Superior temporal gyrus (tissue), 1 donor: ENCODE data around the gene TUBB1.
"Not testable (repeated sequence)": the region's sequence is repeated elsewhere in the genome, so short reads cannot be mapped to it uniquely, and the experiment has no call there.

Experiments used
- DNase-seq: peaks from one replicate; pipeline ENCODE4 v3.0.0-alpha.2; 2016; ENCODE audit errors: extremely low spot score

TUBB1 gene

GRCh38 chr20:59019217-59019616 lies at the start of gene TUBB1:
Gene TUBB1, plus strand, starts transcription at chr20:59019429. Its CDS starts 94 bp downstream, at chr20:59019523.
- no peak for DNase-seq

DNA sequence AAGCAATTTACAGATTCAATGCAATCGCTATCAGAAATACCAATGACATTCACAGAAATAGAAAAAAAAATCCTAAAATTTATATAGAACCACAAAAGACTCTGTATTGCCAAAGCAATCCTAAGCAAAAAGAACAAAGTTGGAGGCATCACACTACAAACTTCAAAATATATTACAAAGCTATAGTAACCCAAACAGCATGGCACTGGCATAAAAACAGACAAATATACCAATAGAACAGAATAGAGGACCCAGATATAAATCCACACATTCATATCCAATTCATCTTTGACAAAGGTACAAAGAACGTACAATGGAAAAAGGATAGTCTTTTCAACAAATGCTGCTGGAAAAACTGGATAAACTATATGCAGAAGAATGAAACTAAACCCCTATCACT lies 49.8 kb upstream of the TUBB1 start:
- DNase-seq = no peak

DNA sequence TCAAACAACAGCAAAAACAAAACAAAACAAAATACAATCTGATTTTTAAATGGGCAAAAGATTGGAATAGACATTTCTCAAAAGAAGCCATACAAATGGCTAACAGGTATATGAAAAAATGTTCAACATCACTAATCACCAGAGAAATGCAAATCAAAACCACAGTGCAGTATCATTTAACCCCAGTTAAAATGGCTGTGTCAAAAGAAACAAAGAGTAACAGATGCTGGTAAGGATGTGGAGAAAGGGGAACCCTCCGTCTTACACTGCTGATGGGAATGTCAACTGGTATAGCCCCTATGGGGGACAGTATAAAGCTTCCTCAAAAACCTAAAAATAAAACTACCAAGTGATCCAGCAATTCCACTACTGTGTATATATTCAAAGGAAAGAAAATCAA lies 49.1 kb upstream of the TUBB1 start:
- DNase-seq = no peak

- DNase-seq = no peak
These were observed 47.8 kb upstream of the TUBB1 start for GRCh38 chr20:58971429-58971828.

- no peak for DNase-seq
These were observed 46.0 kb upstream of the TUBB1 start for GRCh38 chr20:58973179-58973578.

DNA sequence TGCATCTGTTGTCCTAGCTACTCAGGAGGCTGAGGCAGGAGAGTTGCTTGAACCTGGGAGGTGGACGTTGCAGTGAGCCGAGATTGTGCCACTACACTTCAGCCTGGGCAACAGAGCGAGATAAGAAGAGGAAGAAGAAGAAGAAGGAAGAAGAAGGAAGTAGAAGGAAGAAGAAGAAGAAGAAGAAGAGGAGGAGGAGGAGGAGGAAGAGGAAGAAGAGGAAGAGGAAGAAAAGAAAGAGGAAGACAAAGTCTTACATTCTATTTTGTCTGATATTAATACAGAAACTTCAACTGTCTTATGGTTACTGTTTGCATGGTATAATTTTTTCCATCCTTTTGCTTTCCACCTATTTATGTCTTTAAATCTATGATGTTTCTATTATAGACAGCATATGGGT lies 45.4 kb upstream of the TUBB1 start:
- no peak for DNase-seq

DNA sequence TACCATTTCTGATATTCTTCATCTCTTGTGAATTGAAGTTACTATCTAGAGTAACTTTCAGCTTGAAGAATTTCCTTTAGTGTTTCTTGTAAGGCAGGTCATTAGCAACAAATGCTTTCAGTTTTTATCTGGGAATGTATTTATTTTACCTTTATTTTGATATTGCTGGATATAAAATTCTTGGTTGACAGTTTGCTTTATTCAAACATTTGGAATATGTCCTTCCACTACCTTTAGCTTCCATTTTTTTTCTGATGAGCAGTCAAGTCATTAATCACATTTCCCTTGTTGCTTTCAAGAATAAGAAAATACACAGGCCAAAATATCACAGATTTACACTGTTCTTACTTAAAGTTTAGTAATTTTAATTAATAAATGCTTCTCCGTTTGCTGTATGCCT lies 43.9 kb upstream of the TUBB1 start:
- no peak for DNase-seq

DNA sequence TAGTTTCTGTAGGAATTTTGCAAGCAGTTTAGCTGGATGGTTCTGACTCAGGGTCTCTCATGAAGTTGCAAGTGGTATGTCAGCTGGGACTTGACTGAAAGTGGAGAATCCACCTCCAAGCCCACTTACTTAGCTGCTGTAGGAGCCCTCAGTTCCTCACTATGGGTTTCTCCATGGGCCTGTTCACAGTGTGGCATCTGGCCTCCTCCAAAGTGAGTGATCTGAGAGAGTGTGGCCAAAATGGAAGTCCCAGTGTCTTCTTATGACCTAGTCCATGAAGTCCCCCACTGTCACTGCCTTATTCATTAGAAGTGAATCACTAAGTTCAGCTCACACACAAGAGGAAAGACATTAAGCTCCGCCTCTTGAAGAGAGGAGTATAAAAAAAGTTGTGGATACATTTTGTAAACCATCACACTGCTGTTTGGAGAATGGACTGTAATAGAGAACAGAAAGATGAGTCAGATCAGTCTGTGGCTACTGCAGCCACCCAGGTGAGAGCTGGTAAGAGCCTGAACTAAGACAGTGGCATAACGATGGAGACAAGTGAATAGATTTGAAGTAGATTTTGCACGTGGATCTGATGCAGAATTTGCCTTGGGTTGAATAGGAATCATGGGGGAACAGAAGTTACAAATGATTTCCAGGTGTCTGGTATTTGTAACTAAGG lies 43.0 kb upstream of the TUBB1 start:
- DNase-seq = no peak

DNA sequence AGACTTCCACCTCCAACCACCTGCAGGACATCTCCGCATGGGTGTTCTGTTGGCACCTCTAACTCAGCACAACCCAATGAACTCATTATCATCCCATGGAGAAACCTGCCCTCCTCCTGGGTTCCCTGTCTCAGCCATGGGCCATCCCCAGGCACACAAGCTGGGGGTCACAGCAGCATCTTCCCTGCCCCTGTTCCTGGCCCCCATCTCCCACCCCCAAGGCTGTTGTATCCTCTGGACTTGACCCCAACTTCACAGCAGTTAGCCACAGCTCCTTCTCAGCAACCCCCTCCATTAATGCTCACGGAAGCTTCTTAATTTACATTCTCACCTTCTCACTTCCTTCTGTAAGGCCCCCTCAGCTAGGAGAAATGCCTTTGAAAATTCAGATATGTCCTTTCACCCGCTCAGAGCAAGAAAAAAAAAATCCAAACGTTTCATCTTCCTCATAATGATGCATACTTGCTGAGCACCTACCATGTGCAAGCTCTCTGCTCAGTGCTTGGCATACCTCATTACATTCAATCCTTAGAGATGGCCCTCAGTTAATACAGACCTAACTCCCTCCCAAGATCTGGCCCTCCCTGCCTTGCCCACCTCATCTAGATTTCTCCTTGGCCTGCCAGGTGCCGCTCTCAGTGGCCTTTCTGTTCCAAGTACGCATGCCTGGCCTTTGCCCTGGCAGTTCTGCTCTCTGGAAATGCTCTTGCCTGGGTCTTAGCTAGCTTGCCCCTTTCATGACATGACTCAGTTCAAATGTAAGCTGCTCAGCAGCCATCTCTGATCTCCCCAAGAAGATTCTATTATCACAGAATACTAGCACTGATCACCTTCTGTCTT lies 40.7 kb upstream of the TUBB1 start:
- no peak for DNase-seq

DNA sequence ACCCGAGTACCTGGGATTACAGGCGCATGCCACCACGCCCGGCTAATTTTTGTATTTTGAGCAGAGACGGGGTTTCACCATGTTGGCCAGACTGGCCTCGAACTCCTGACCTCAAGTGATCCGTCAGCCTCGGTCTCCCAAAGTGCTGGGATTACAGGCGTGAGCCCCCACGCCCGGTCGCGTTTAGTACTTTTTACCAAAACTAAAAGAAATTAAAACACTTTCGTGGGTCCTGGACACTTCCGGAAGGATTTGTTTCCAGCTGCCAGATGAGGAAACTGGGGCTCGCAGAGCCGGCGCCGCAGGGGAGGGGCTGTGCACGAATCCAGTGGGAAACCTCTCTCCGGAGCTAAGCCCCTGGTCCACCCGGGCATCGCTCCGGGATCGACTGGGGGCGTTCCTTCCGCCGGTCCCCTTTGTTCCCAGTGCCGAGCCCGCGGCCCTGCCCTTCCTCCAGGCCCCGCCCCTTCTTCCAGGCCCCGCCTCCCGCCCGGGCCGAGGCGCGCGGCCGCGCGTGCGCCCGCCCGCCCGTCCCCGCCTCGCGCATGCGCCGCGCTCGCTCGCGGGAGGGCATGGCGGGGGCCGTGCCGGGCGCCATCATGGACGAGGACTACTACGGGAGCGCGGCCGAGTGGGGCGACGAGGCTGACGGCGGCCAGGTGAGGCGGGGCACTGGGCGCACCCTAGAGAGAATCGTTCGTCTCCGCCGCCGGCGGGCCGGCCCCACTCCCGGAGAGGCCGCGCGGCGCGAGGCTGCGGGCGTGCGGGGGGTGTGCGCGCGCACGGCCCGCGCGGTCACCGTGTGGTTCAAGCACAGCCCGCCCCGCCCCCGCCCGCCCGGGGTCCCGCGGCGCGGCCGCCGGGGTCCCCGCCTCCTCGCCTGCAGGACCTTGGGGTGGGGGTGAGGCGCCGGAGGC lies 38.3 kb upstream of the TUBB1 start, which contains the start of gene NELFCD:
TSS of gene NELFCD (plus strand) at position 546 of the 917 bp plus-strand sequence. CDS start at position 600, 54 bp downstream.
- DNase-seq = peak; percentile 76

DNA sequence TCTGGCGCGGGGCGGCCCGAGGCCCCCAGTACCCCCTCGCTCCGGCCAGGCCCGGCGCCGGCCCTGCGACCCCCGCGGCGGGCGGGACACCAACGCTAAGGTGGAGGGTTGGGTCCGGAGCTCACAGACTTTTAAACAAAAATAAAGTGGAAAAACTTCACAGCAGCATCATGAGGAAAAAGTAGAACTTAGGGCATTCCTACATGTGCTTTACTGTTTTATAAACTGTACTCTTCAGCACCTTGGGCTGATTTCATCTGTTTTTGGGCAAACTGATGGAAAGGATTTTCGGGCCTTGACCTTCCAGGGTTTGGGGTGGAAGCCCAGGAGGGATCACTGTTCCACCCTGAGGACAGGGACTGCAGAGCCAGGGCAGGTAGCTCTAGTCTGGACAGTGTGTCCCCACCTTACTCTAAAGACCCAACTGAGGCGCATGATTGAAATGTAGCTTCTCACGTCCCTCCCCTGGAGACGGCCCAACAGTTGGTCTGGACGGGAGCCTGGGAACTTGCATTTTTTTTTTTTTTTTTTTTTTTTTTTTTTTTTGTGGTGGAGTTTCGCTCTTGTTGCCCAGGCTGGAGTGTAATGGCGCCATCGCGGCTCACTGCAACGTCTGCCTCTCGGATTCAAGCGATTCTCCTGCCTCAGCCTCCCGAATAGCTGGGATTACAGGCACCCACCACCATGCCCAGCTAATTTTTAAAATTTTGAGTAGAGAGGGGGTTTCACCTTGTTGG lies 37.4 kb upstream of the TUBB1 start:
- DNase-seq = no peak

- no peak for DNase-seq
These were observed 36.7 kb upstream of the TUBB1 start for GRCh38 chr20:58982406-58983114.

DNA sequence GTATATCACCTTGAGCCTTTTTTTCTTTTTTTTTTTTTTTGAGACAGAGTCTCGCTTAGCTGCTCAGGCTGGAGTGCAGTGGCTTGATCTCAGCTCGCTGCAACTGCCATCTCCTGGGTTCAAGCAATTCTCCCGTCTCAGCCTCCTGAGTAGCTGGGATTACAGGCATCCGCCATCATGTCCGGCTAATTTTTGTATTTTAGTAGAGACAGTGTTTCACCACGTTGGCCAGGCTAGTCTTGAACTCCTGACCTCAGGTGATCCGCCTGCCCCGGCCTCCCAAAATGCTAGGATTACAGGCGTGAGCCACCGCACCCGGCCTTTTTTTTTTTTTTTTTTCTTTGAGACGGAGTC lies 36.1 kb upstream of the TUBB1 start:
- DNase-seq = not testable (repeated sequence)

- DNase-seq = no peak
These were observed 34.5 kb upstream of the TUBB1 start for GRCh38 chr20:58984691-58985090.

DNA sequence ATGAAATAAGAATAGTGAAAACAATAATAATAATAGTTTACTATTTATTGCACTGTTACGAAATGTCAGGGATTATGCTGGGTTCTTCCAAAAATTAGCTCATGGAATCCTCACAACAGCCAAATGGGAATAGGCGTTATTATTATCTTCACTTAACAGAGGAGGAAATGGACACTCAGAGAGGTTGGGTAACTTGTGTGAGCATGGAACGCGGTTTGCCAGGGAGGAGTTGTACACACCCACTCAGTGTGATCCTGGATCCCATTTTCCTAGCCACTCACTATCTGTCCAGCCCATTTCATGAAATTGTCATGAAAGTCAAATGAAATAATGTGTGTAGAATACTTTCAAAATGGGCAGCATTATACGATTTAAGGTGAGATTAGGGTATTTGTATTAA lies 33.6 kb upstream of the TUBB1 start:
- no peak for DNase-seq

DNA sequence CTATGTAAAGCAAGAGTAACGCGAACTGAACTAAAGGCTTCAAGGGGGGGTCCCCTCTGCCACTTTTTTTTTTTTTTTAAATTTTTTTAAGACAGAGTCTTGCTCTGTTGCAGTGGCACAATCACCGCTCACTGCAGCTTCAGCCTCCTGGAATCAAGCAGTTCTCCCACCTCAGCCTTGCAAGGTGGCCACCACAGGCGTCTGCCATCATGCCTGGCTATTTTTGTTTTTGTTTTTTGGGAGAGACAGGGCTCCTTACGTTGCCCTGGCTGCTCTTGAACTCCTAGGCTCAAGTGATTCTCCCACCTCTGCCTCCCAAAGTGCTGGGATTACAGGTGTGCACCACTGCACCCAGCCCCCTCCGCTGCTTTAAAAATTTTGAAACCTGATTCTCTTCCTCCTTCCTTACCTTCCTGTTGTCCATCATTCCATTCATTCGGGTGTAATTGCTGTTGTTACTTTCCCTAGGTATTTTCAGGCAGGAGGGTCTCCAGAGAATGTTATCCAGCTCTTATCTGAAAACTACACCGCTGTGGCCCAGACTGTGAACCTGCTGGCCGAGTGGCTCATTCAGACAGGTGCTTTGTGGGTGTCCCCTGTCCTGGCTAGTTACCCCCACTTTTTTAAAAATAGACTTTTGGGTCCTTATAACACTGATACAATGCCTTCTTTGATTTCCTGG lies 32.8 kb upstream of the TUBB1 start:
- no peak for DNase-seq

DNA sequence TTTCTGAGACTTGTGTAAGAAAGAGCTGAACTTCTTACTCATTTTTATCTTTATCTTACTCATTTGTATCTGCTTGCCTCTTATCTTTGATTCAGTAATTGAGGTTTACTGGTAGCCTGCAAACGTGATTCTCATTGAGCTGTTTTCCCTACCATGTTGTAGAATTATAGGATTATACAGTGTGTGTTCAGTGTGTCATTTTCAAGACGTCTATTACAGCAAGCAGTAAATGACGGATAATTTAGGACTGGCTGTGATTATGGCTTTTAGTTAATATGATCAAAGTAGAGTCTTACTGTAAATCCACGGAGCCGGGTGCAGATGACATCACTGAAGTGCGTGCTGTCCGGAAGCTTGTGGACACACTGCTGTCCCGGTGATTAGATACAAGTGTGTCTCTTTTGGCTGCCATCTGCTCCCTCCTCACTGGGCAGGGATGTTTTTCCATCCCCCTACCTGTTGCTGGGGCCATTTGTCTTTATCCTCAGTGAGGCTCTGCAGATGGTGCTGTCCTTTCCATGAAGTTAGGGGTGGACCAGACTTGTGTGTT lies 32.2 kb upstream of the TUBB1 start:
- no peak for DNase-seq

- DNase-seq = no peak
These were observed 31.3 kb upstream of the TUBB1 start for GRCh38 chr20:58987790-58988564.

GRCh38 chr20:58988565-58988882 lies 30.7 kb upstream of the TUBB1 start:
- DNase-seq = no peak
